Embryonic facial prominence (tissue), 1 donor: ENCODE results near the gene VDAC1.
"Not testable (repeated sequence)": the region's sequence is repeated elsewhere in the genome, so short reads cannot be mapped to it uniquely, and the experiment has no call there.

ENCODE experiments used
- DNase-seq: peaks from one replicate; pipeline ENCODE4 v3.0.0-alpha.2; 2016; ENCODE audit errors: extremely low spot score

VDAC1 gene, protein sequence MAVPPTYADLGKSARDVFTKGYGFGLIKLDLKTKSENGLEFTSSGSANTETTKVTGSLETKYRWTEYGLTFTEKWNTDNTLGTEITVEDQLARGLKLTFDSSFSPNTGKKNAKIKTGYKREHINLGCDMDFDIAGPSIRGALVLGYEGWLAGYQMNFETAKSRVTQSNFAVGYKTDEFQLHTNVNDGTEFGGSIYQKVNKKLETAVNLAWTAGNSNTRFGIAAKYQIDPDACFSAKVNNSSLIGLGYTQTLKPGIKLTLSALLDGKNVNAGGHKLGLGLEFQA

GRCh38 chr5:134004626-134005416 lies at the start of gene VDAC1:
Gene VDAC1 (minus strand): TSS chr5:134004975. CDS start chr5:133993012, 11,963 bp downstream.
- DNase-seq, result peak; percentile 61

DNA sequence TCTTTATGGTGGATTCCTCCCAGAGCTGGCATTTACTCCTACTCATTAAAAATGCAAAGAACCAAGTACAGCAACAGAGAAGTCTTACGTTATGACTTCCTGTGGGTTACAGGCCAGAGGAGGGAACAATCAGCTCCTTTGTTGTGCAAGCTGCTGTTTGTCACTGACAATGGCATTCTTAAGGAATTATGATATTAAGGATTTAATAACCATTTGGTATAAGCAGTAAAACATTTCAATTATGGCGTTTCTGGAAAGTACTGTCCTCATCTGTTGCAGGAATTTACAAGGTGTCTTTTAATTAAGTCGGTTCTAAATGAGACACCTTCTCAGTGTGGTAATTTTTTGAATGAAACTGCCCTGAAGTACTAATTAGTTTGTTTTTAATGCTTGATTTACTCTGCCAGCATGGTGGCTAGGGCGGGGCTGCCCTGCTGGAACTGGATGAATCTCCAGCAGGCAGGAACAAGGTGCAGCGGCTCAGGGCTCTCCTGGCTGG lies 49.1 kb upstream of the VDAC1 start:
- DNase-seq, result no peak

GRCh38 chr5:134053314-134053839 lies 48.6 kb upstream of the VDAC1 start:
- DNase-seq, result no peak

DNA sequence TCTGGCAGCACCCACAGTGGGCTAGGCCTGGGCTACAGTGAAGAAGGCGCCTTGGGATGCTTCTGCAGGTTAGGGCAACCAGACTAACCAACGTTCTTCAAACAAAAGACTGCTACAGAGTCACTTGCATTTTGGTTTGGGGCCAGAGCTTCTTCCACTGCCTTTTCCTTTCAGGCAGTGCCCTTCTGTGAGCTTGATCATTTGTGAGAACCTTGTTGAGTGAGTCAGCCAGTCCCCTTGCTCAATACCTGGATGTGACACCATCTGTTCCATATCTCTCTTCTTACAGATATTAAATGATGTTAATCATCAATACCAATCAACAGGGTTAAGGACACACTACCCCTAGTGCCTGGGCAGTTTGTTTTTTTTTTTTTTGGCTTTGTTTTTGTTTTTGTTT lies 46.5 kb upstream of the VDAC1 start:
- no peak for DNase-seq

- no peak for DNase-seq
Measured at GRCh38 chr5:134048864-134049263, 44.1 kb upstream of the VDAC1 start.

DNA sequence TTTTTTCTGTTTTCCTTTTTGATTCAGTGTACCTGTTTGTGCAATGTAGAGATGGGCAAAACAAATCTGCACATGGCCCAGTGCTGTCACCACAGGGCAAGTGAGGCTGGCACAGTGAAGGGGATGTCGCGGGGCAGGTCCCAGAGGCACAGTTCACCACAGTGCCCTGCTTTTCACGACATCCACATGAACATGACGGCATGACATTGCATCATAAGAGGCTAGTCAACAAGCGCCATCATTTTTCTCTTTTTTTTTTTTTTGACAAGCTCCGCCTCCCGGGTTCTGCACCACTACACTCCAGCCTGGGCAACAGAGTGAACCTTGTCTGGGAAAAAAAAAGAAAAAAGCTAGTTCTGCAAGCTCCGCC lies 42.9 kb upstream of the VDAC1 start:
- no peak for DNase-seq

GRCh38 chr5:134046801-134047686 lies 42.3 kb upstream of the VDAC1 start:
- DNase-seq, result no peak

GRCh38 chr5:134046330-134046729 lies 41.6 kb upstream of the VDAC1 start:
- no peak for DNase-seq

DNA sequence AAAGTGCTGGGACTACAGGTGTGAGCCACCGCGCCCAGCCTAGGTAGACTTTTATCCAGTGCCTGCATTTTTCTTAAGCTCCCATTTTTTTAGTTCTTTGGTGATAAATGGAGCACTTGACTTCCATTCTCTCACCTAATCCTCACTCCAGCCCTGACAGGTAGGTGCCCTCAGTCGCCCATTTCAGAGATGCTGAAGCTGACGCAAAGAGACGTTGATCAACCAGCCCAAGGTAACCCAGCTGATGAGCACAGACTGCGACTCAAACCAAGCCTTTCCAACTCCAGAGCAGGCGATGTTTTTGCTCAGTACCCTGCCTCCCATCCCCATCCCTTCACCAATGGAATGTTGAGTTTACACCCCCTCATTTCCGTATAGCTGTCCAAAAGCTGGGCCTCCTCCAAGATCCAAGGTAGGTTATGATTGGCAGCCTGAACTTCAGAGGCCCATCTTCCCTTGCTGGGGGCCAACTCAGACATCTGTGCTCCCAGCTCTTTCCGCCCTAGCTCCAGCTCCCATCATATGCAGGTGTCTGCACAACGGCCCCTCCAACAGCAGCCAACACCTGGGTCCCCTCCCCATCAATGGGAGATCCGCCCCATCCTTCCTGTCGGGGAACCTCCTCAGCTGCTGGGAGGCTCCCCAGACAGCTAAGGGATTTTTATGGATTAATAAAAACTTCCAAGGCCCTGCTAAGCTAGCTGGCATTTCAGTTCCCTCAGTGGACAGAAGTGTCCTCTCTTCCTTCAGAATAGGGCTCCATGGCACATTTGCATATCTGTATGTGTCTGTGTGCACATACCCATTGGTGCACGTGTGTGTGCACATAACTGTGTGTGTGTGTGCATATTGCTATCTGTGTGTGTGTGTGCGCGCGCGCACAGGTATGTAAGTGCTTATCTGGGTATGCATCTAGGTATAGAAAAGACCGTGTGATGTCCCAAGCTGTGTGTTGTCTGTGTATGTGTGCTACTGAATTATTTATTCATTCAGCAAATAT lies 39.3 kb upstream of the VDAC1 start:
- DNase-seq, result no peak

- no peak for DNase-seq
Measured at GRCh38 chr5:134041570-134042411, 37.0 kb upstream of the VDAC1 start.

DNA sequence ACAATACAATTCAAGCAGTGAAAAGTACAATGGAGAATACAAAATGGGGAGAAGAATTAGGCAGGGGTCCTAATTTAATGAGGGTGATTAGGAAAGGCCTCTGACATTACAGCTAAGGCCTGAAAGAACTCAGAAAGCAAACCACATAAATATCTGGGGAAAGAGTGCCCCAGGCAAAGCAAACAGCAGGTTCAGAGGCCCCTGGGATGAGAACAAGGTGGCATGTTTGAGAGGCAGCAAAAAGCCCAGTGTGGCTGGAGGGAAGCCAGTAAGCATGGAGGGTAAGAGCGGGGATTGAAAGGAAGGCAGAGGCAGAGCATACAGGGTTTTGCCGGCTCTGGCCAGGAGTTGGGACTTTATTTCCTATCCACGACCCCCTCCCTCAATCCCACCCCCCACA lies 33.4 kb upstream of the VDAC1 start:
- no peak for DNase-seq

DNA sequence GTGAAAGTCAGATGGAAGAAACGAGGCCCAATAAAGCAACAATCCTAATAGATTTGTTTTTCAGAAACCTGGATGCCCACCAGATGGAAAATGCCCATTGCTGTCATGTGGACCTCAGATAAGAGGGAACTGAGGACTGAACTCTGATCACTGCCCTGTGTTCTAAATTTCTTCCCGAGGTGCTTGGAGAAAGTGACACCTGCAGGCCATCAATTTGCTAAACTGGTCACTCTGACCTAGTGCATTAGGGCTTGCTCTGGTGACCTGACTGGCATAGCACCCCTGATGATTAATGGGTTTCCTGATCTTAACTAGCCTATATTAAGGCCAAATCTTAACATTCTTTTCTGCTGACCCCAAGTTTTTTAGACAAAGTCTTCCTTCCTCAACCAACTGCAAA lies 32.4 kb upstream of the VDAC1 start:
- DNase-seq, result no peak

DNA sequence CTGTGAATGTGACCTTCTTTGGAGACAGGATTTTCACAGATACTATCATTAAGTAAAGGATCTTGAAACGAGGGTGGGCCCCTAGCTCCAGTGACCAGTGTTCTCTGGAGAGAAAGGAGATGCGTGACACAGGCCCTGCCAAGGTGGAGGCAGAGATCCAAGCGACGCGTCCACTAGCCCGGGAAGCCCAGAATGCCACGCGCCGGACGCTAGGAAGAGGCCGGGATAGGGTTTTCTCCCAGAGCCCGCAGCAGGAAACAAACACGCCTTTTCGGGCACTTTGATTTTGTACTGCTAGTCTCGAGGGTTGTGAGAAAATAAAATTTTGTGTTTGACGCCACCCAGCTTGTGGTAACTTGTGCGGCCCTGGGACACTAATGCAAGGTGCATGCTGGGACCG lies 29.6 kb upstream of the VDAC1 start:
- DNase-seq, result no peak

DNA sequence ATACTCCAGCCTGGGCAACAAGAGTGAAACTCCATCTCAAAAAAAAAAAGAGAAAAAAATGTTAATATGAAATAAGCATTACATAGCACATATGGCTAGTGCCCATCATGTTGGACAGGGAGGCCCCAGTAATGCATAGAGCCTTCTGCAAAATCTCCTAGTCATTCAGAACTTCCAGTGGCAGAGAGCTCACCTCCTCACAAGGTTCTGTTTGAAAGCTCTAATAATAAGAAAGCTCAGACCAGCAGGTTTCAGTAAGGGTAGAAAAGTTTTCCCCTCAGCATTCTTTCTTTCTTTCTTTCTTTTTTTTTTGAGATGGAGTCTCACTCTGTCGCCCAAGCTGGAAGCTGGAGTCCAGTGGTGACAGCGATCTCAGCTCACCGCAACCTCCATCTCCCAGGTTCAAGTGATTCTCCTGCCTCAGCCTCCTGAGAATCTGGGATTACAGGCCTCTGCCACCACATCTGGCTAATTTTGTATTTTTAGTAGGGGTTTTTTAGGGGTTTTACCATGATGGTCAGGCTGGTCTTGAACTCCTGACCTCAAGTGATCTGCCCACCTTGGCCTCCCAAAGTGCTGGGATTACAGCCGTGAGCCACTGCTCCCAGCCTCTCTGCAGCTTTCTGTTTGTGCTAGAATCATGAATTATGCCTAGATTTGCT lies 25.7 kb upstream of the VDAC1 start:
- not testable (repeated sequence) for DNase-seq

DNA sequence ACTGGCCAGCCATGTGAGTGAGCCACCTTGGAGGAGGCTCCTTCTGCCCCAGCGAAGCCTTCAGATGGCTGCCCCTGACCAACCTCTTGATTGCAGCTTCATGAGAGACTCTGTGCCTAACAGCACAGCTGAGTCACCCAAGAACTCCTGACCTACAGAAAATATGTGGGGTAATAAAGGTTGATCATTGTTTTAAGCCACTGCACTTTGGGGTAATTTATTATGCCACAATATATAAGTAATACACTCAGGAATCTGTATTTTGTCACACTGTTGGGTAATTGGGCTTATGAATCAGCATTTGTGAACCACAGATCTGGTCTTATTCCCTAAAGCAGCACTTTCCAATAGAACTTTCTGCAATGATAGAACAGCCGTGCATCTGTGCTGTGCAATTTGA lies 24.4 kb upstream of the VDAC1 start:
- no peak for DNase-seq

DNA sequence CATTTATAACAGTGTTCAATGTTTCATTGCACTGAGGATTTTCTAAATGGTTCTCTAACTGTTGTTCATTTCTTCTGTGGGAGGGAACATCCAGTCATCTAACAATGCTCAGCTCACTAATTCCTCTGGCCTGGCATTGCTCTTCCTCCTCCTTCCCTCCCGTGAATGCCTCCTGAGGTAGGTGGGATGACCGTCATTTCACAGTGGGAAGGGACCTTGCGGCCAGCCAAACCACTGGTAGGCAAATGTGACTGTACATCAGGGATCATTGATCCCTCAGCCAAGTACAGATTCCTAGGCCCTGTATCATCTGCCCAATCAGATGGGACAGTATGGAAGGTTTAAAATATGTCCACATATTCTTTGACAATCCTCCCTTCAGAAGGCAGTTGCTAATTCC lies 23.7 kb upstream of the VDAC1 start:
- DNase-seq, result no peak

- no peak for DNase-seq
Measured at GRCh38 chr5:134027288-134027615, 22.5 kb upstream of the VDAC1 start.

DNA sequence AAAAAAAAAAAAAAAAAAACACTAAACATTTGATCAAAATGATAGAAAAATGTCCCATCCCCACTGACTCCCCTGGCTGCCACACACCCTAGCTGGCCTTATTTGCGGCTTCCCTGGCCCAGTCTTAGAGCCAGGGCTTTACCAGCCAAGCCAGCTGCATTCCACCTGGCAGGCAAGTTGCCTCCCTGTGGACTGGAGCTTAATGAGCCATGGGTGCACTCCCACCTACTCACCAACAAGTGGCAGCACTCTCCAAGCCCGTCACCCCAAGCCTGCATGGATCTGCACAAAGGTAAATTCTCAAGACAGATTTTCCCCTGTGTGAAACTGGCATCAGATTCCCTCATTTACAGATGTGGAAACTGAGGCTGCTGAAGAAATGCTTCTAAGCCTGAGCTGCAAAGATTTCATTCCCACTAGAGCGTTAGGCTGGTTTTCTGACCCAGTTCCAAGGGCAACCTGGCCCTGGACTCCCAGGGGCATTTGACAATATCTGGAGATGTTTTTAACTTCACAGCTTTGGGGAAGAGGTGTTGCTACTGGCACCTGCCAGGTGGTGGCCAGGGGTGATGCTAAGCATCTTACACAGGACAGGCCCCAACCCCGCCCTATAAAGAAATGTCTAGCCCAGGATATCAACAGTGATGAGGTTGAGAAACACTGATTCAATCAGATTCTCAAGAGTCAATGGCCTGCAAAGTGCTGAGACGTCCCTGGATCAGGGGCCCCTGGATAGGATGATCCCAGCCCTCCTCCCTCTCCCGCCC lies 21.9 kb upstream of the VDAC1 start:
- DNase-seq, result no peak

DNA sequence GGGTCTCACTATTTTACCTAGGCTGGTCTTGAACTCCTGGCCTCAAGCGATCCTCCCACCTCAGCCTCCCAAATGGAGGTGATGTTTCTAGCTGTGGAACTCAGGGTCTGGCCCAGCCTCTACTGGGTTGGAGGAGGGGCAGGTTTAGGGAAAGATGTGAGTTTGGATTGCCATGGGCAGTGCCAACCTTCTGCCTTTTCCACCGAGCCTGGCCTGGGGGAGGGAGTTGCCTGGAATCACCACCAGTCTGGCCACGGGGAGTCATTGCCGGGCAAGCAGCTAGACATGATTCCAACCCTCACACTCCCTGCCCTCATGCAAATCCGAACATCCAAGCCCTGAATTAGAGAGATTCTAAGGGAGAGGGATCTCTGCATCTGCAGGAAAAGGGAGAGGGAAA lies 21.0 kb upstream of the VDAC1 start:
- no peak for DNase-seq
